Prostate gland (tissue), 2 donors: ENCODE measurements around the gene SLPI.

Source experiments
- CTCF ChIP-seq, 4 experiments: fragments of 200-600 bp in 2 of 4; fragments of 450-650 bp in 2 of 4; sonication (generic) in 2 of 4; IDR thresholded peaks; 1 replicate in 3 of 4; 2 replicates in 1 of 4; pipeline ENCODE4 v1.5.1; 2016 to 2019; ENCODE audit warnings: antibody characterized with exemption in 4 of 4, mild to moderate bottlenecking in 2 of 4, moderate library complexity in 2 of 4
- POLR2A ChIP-seq: fragments of 450-650 bp; IDR thresholded peaks from one replicate; pipeline ENCODE4 v1.6.1; 2016; ENCODE audit warnings: antibody characterized with exemption, mild to moderate bottlenecking
- POLR2AphosphoS5 ChIP-seq: sonication (generic); formaldehyde crosslinking; IDR thresholded peaks from one replicate; pipeline ENCODE4 v1.6.1; 2017; ENCODE audit warnings: antibody characterized with exemption

- TF ChIP-seq POLR2AphosphoS5 (no peak), CTCF (IDR thresholded peaks at IDR 0.05) (no peak), POLR2A (no peak)
Observed at GRCh38 chr20:45206725-45207124, 47.6 kb downstream of the SLPI start, which contains the start of gene SEMG1.
